HUES6 (cell line): ENCODE results near the gene MET.
"Not testable (repeated sequence)": the region's sequence is repeated elsewhere in the genome, so short reads cannot be mapped to it uniquely, and the experiment has no call there.

Experiments used
- H3K27ac ChIP-seq: 2 replicates; pipeline ENCODE4 v1.7.0; 2013; ENCODE audit warnings: low read depth, mild to moderate bottlenecking, low read length, inconsistent platforms
- H3K27me3 ChIP-seq: 2 replicates; pipeline ENCODE4 v1.6.1; 2013; ENCODE audit warnings: low read length; ENCODE audit not compliant: control insufficient read depth, insufficient read depth
- H3K36me3 ChIP-seq: 2 replicates; pipeline ENCODE4 v1.6.1; 2013; ENCODE audit warnings: low read length; ENCODE audit not compliant: control insufficient read depth, insufficient read depth
- H3K4me1 ChIP-seq: 2 replicates; pipeline ENCODE4 v1.6.1; 2013; ENCODE audit warnings: low read length; ENCODE audit not compliant: control insufficient read depth, insufficient read depth
- H3K4me3 ChIP-seq: 2 replicates; pipeline ENCODE4 v1.5.1; 2013; ENCODE audit warnings: low read depth, low read length
- H3K9ac ChIP-seq: one replicate; pipeline ENCODE4 v1.6.1; 2013; ENCODE audit warnings: mild to moderate bottlenecking, low read length
- H3K9me3 ChIP-seq: 2 replicates; pipeline ENCODE4 v1.6.1; 2013; ENCODE audit warnings: low read depth, low read length; ENCODE audit not compliant: control insufficient read depth, insufficient read depth

The MET gene

DNA sequence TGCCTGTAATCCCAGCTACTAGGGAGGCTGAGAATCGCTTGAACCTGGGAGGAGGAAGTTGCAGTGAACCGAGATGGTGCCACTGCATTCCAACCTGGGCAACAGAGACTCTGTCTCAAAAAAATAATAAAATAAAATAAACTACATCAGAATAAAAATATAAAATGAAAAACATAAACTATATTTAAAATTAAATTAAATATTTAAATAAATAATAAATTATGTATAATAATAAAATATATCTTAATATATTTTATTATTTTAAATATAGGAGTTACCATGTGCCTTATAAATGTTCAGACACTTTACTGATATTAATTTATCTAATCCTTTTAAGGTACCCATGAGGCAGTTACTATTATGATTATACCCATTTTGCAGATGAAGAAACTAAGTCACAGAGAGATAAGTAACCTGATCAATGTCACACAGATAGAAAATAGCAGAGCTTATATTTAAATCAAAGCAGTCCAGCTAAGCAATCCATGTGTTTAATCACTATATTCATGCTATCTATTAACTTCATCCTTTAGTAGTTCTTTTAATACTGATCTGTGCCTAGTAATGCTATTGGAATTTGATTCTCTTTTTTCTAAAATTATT, 30.3 kb upstream of the MET start:
- no peak overlapping the region for H3K27ac ChIP-seq
- no peaks in the 10 kb centered on the region for H3K27me3 ChIP-seq
- no peaks in the 10 kb centered on the region for H3K4me1 ChIP-seq
- H3K9me3 ChIP-seq, result peaks cover 11% of the 10 kb centered on the region; the same call in 1 of the 2 replicates
- no peak overlapping the region for H3K9ac ChIP-seq
- no peaks in the 10 kb centered on the region for H3K36me3 ChIP-seq
- no peak overlapping the region for H3K4me3 ChIP-seq

DNA sequence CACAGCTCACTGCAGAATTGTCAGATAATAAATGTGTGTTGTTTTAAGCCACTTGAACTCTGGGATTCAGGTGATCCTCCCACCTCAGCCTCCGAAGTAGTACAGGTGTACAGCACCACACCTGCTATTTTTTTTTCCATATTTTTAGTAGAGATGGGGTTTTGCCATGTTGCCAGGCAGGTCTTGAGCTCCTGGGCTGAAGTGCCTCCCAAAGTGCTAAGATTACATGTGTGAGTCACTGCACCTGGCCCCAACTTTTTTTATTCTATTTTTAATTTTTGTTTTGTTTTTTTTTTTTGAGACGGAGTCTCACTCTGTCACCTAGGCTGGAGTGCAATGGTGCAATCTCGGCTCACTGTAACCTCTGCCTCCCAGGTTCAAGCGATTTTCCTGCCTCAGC, 28.8 kb upstream of the MET start:
- H3K9me3 ChIP-seq, H3K9ac ChIP-seq, H3K27me3 ChIP-seq, H3K4me3 ChIP-seq, H3K4me1 ChIP-seq, H3K27ac ChIP-seq, H3K36me3 ChIP-seq: not testable (repeated sequence)

DNA sequence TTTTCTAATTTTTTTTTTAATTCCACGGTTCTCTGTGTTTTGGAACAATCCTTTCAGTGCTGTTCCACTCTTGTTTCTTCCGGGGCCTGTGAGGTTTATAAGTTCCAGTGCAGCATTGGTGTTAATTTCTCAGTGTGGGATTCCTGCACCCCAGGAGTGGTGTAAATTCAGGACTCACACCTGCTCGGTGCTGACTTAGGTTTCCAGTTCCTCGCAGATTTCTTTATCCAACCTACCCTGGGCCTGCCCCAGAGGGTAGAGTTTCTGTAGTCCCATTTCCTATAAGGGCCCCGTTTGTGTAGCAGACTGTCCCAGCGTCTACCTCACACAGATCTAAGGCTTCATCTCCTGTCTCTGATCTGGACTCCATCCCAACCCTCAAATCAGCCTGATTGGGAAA, 27.4 kb upstream of the MET start:
- Histone ChIP-seq H3K4me3 (no peak overlapping the region), H3K4me1 (no peaks in the 10 kb centered on the region), H3K36me3 (no peaks in the 10 kb centered on the region), H3K9ac (no peak overlapping the region), H3K27me3 (no peaks in the 10 kb centered on the region), H3K27ac (no peak overlapping the region), H3K9me3 (0 out of 2 replicates have a peak, but pooled peaks cover 4% of the 10 kb centered on the region)

DNA sequence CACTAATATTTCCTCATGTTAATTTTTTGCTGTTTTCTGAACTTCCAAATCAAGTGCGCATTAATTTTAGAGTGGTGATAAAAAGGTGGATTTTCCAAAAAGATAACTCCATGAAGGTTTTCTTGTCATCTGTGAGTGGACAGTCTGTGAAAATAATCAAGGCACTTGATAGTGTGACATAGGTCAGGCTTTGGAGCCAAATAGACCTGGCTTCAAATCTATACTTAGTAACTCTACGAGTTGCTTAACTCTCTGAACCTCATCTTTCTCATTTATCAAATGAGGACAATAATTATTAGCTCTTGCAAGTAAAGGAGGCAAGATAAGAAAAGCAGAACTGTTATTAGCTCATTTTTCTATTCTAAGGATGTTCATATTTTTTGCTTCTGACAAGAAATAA, 24.7 kb upstream of the MET start:
- Histone ChIP-seq H3K27ac (no peak overlapping the region), H3K4me1 (no peaks in the 10 kb centered on the region), H3K36me3 (no peaks in the 10 kb centered on the region)

DNA sequence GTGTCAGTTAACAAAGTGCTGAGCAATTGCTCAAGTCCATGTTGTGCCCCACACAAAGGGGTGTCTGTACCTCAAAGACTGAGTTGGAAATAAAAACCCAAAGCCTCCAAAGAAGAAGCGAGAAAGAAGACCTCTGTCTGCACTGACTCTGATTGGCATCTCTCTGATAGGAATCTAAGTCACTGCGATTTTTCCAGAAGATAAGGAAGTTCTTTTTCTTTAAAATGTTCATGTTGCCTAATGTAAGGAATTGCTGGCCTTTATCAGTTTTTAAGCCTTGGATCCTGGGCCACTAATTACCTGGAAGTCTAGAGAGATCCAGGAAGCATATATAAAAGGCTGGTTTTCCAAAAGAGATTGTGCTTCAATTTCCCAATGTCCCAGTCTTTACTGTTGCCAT, 24.1 kb upstream of the MET start:
- H3K27ac ChIP-seq, result no peak overlapping the region
- H3K27me3 ChIP-seq, result no peaks in the 10 kb centered on the region
- H3K4me3 ChIP-seq, result no peak overlapping the region
- H3K9me3 ChIP-seq, result no peaks in the 10 kb centered on the region
- no peak overlapping the region for H3K9ac ChIP-seq
- no peaks in the 10 kb centered on the region for H3K4me1 ChIP-seq
- H3K36me3 ChIP-seq, result no peaks in the 10 kb centered on the region

More for the DNA sequence above, 24.7 kb upstream of the MET start:
- Histone ChIP-seq H3K9ac (no peak overlapping the region), H3K4me3 (no peak overlapping the region), H3K9me3 (no peaks in the 10 kb centered on the region), H3K27me3 (no peaks in the 10 kb centered on the region)

DNA sequence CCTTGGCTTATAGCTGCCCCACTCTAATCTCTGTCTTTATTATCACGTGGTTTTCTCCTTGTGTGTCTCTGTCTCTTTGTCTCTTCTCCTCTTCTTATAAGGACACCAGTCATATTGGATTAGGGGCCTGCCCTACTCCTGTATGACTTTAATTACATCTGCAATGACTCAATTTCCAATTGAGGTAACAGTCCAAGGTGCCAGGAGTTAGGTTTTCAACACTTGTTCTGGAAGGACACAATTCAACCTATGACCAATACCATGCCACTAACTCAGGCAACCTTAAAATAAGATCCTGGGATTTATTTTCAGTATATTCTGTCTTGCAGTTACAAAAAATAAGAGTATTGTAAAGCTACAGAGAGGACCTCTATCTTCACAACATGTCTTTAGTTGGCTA, 21.6 kb upstream of the MET start:
- Histone ChIP-seq H3K9ac (no peak overlapping the region), H3K27ac (no peak overlapping the region), H3K36me3 (no peaks in the 10 kb centered on the region), H3K27me3 (no peaks in the 10 kb centered on the region), H3K9me3 (no peaks in the 10 kb centered on the region), H3K4me3 (no peak overlapping the region), H3K4me1 (no peaks in the 10 kb centered on the region)

DNA sequence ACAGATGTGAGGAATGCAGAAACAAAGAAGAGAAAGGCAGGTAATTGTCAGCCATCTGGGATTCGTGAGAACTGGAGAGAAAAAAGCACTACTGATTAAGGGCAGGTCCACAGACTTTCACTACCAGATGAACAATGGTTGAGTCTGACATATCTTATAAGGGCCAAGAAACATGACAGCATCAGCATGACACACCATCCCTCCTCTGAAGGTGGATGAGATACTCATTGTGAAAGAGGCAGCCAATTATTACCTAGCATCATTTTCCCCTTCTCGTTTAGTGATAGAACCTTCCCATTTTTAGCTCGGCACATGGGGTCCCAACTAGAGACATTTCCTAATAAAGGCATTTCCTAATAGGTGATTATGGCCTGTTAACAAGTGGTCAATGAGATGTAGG, 19.2 kb upstream of the MET start:
- Histone ChIP-seq H3K36me3 (no peaks in the 10 kb centered on the region), H3K27ac (no peak overlapping the region)

DNA sequence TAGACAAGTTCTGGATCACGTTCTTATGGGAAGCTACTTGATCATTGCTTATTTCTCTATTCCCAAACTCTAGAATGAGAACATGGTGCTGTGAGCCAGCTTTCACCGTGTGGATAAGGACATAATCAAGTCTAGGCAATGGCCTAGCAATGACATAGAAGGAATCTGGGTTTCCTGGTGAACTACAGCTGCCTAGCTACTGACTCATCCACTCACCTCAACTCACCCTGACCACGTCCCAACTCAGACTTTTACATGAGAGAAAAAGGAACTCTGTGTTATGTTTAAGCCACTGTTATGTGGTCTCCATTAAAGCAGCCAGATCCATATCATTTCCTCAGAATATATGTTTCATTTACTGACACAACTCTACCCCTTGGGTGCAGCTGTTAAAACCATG, 18.8 kb upstream of the MET start:
- Histone ChIP-seq H3K27me3 (no peaks in the 10 kb centered on the region), H3K9me3 (no peaks in the 10 kb centered on the region), H3K9ac (no peak overlapping the region), H3K4me3 (no peak overlapping the region), H3K4me1 (no peaks in the 10 kb centered on the region), H3K27ac (no peak overlapping the region), H3K36me3 (no peaks in the 10 kb centered on the region)

More for the DNA sequence above, 19.2 kb upstream of the MET start:
- Histone ChIP-seq H3K27me3 (no peaks in the 10 kb centered on the region), H3K4me1 (no peaks in the 10 kb centered on the region), H3K9me3 (no peaks in the 10 kb centered on the region), H3K4me3 (no peak overlapping the region), H3K9ac (no peak overlapping the region)

DNA sequence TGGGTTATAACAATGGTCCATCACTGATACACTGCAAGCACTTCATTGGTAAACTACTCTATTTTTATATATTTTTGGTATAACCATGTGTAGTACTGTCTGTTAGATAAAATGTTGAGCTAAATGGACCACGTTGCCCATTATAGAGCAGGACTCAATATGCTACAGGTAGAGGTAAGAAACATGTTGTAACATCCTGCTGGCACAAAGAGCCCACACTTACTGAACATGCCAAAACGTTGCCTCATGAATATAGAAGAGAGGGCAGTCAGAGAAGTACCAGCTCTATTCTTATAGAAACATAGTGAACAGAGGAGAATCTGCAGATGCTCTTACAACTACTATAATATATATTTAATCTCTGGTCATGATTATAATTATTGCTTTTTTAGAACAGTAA, 18.4 kb upstream of the MET start:
- Histone ChIP-seq H3K4me3 (no peak overlapping the region), H3K27me3 (no peaks in the 10 kb centered on the region), H3K4me1 (no peaks in the 10 kb centered on the region), H3K27ac (no peak overlapping the region), H3K36me3 (no peaks in the 10 kb centered on the region), H3K9ac (no peak overlapping the region), H3K9me3 (no peaks in the 10 kb centered on the region)

DNA sequence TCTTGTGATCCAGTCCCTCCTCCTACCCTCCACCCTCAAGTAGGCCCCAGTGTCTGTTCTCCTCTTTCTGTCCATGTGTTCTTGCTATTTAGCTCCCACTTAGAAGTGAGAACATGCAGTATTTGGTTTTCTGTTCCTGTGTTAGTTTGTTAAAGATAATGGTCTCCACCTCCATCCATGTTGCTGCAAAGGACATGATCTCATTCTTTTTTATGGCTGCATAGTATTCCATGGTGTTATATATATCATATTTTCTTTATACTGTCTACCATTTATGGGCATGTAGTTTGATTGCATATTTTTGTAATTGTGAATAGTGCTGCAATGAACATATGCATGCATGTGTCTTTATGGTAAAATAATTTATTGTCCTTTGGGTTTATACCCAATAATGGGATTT, 12.7 kb upstream of the MET start:
- H3K36me3 ChIP-seq, H3K4me3 ChIP-seq, H3K9ac ChIP-seq, H3K27me3 ChIP-seq, H3K4me1 ChIP-seq, H3K27ac ChIP-seq, H3K9me3 ChIP-seq: not testable (repeated sequence)

DNA sequence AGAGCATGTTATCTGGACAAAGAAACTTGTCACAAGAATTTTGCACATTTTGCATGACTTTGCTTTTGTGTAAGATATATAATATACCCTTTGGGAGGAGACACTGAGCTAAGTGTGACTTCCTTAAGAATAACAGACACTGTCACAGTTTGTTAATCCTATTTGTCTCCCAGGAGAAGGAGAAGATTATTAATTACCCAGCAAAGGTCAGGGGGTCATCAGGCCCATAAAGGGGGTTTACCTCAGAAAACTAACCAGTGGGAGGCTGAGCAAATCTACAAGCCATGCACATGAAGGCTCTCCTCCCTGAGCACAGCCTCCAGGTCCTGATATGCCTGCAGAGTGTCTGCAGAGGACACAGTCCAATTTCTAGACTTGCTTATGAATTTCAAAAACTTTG, 10.1 kb upstream of the MET start:
- Histone ChIP-seq H3K4me3 (no peak overlapping the region), H3K27ac (no peak overlapping the region), H3K4me1 (no peaks in the 10 kb centered on the region), H3K9me3 (no peaks in the 10 kb centered on the region), H3K9ac (no peak overlapping the region), H3K36me3 (no peaks in the 10 kb centered on the region), H3K27me3 (peaks cover 1% of the 10 kb centered on the region; the same call in 1 of the 2 replicates)

DNA sequence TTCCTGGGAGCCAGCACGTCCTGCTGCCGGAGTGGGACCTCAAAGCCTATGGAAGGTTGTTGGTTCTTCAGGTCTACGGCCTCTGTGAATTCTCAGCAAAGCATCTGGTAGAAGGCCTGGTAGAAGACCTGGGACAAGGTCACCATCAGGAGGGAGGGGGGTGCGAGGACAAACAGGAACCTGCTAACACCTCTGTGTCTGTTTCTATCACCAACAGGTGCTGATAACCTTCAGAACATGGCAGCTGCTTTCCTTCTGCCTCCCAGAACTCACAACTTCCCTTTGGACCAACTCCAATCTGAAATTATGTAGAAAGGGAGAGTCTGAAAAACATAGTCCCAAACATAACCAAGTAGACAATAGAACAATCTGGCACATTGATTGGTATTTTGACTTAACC, 8.3 kb upstream of the MET start:
- Histone ChIP-seq H3K4me3 (no peak overlapping the region), H3K4me1 (no peaks in the 10 kb centered on the region), H3K36me3 (no peaks in the 10 kb centered on the region), H3K27ac (no peak overlapping the region), H3K9me3 (no peaks in the 10 kb centered on the region), H3K9ac (no peak overlapping the region), H3K27me3 (peaks cover 5% of the 10 kb centered on the region; the same call in 1 of the 2 replicates)
